Gastrocnemius medialis (tissue), 4 donors: ENCODE data around the gene MGAT4C. TPM values are rescaled to one million over a fixed set of nuclear protein-coding genes. Genes with fewer than 3 reads are reported as not detected.
"Not testable (repeated sequence)": the region's sequence is repeated elsewhere in the genome, so short reads cannot be mapped to it uniquely, and the experiment has no call there.

Experiments
- ATAC-seq, 2 donors: fragments of 150-250 bp; one replicate each; pipeline ENCODE4 v1.9.1; 2016
- DNase-seq, 2 donors: peaks; one replicate each; pipeline ENCODE4 v3.0.0-alpha.2; 2019
- H3K27ac ChIP-seq, 4 donors: fragments of 200-600 bp; sonication (generic); 1 replicate in 1 of 4; 2 replicates in 3 of 4; pipeline ENCODE4 v1.5.1; 2016 to 2018; ENCODE audit warnings: mild to moderate bottlenecking in 2 of 4, moderate library complexity in 1 of 4
- H3K27me3 ChIP-seq, 3 donors: fragments of 200-600 bp; sonication (generic) in 2 of 3; 1 replicate in 1 of 3; 2 replicates in 2 of 3; pipeline versions ENCODE4 v1.5.1 to v1.6.0; 2016 to 2019; ENCODE audit warnings: mild to moderate bottlenecking in 1 of 3, moderate library complexity in 1 of 3
- H3K36me3 ChIP-seq, 2 donors: fragments of 200-600 bp; sonication (generic) in 1 of 2; one replicate each; pipeline ENCODE4 v1.5.1; 2017 to 2018
- H3K4me1 ChIP-seq, 2 donors: fragments of 200-600 bp; sonication (generic) in 1 of 2; one replicate each; pipeline ENCODE4 v1.5.1; 2016 to 2017; ENCODE audit warnings: mild to moderate bottlenecking in 2 of 2
- H3K4me3 ChIP-seq, 4 donors: fragments of 200-600 bp; sonication (generic) in 3 of 4; 1 replicate in 1 of 4; 2 replicates in 3 of 4; pipeline ENCODE4 v1.5.1; 2016 to 2019; ENCODE audit warnings: mild to moderate bottlenecking in 2 of 4
- H3K9me3 ChIP-seq, 3 donors: fragments of 200-600 bp; sonication (generic) in 2 of 3; 1 replicate in 1 of 3; 2 replicates in 2 of 3; pipeline ENCODE4 v1.5.1; 2016 to 2019
- CTCF ChIP-seq, 5 experiments: fragments of 450-650 bp in 3 of 5; fragments of 200-600 bp in 2 of 5; sonication (generic) in 2 of 5; IDR thresholded peaks in 4 of 5; conservative IDR thresholded peaks in 1 of 5; 1 replicate in 4 of 5; 2 replicates in 1 of 5; pipeline ENCODE4 v1.5.1; 2016 to 2019; ENCODE audit warnings: antibody characterized with exemption in 5 of 5, mild to moderate bottlenecking in 3 of 5, moderate library complexity in 3 of 5
- POLR2A ChIP-seq, 2 donors: fragments of 450-650 bp; IDR thresholded peaks; one replicate each; pipeline ENCODE4 v1.6.1; 2017; ENCODE audit warnings: antibody characterized with exemption in 2 of 2, mild to moderate bottlenecking in 2 of 2, moderate library complexity in 2 of 2
- in situ Hi-C, 4 donors: fragments of 200-750 bp; cut with MboI; loops; one replicate each; pipeline versions ENCODE4 v1.15.0 to v1.8.0; 2017; ENCODE audit warnings: low sequenced_read_pairs in 4 of 4
- intact Hi-C: fragments of 100-400 bp; cut with DNase I; formaldehyde crosslinking; loops from one replicate; pipeline ENCODE4 v1.15.1; 2023; ENCODE audit warnings: low total_unique reads
- total RNA-seq, 4 donors: library from RNA; depleted of rRNA; stranded (reverse); fragments of >200 nt; gene quantifications; one replicate each; pipeline versions ENCODE4 v1.1.0 to v1.2.3, GENCODE V29; 2016

The MGAT4C gene
- total RNA-seq, 4 donors from 2014 or later: not detected

GRCh38 chr12:86097161-86097560, 159.0 kb downstream of the MGAT4C start:
- Histone ChIP-seq H3K27me3 (no peaks in the 10 kb centered on the region), H3K4me3 (no peak overlapping the region), H3K36me3 (no peaks in the 10 kb centered on the region), H3K9me3 (no peaks in the 10 kb centered on the region), H3K4me1 (no peaks in the 10 kb centered on the region), H3K27ac (no peak overlapping the region)
- intact Hi-C loops (no loop called here), in situ Hi-C loops (no loop called here)
- ATAC-seq (no peak), DNase-seq (no peak)
- TF ChIP-seq CTCF (IDR thresholded peaks at IDR 0.05 in 4 of 5, conservative IDR thresholded peaks at IDR 0.05 in 1 of 5) (no peak), POLR2A (IDR thresholded peaks at IDR 0.05) (no peak)

- no peak for ATAC-seq
- Histone ChIP-seq H3K27me3 (no peaks in the 10 kb centered on the region), H3K36me3 (no peaks in the 10 kb centered on the region), H3K9me3 (no peaks in the 10 kb centered on the region), H3K4me3 (no peak overlapping the region), H3K27ac (no peak overlapping the region), H3K4me1 (no peaks in the 10 kb centered on the region)
- in situ Hi-C loops: no loop called here
- no peak for TF ChIP-seq POLR2A (IDR thresholded peaks at IDR 0.05)
- TF ChIP-seq CTCF (IDR thresholded peaks at IDR 0.05 in 4 of 5, conservative IDR thresholded peaks at IDR 0.05 in 1 of 5): no peak
- intact Hi-C loops: no loop called here
- no peak for DNase-seq
These were observed 164.5 kb downstream of the MGAT4C start for GRCh38 chr12:86091681-86092080.

- in situ Hi-C loops: no loop called here
- intact Hi-C loops: no loop called here
These were observed 174.3 kb downstream of the MGAT4C start for GRCh38 chr12:86081843-86082242.

GRCh38 chr12:86059052-86059451, 197.1 kb downstream of the MGAT4C start:
- H3K4me1 ChIP-seq, H3K27ac ChIP-seq, intact Hi-C loops, H3K4me3 ChIP-seq, H3K9me3 ChIP-seq, in situ Hi-C loops, H3K36me3 ChIP-seq, H3K27me3 ChIP-seq, DNase-seq, ATAC-seq: not testable (repeated sequence)

More at GRCh38 chr12:86081843-86082242, 174.3 kb downstream of the MGAT4C start:
- no peaks in the 10 kb centered on the region for H3K4me1 ChIP-seq
- H3K4me3 ChIP-seq: no peak overlapping the region
- no peaks in the 10 kb centered on the region for H3K36me3 ChIP-seq
- no peak overlapping the region for H3K27ac ChIP-seq
- TF ChIP-seq POLR2A (IDR thresholded peaks at IDR 0.05) (no peak), CTCF (IDR thresholded peaks at IDR 0.05 in 4 of 5, conservative IDR thresholded peaks at IDR 0.05 in 1 of 5) (no peak)
- ATAC-seq: no peak
- no peaks in the 10 kb centered on the region for H3K9me3 ChIP-seq
- DNase-seq: no peak
- H3K27me3 ChIP-seq: no peaks in the 10 kb centered on the region

GRCh38 chr12:86057092-86057845, 198.9 kb downstream of the MGAT4C start:
- in situ Hi-C loops (no loop called here), intact Hi-C loops (no loop called here)
- H3K27ac ChIP-seq: no peak overlapping the region
- ATAC-seq: no peak
- H3K9me3 ChIP-seq: no peaks in the 10 kb centered on the region
- no peak overlapping the region for H3K4me3 ChIP-seq
- no peaks in the 10 kb centered on the region for H3K36me3 ChIP-seq
- no peaks in the 10 kb centered on the region for H3K4me1 ChIP-seq
- no peaks in the 10 kb centered on the region for H3K27me3 ChIP-seq
- no peak for TF ChIP-seq POLR2A (IDR thresholded peaks at IDR 0.05)
- TF ChIP-seq CTCF (IDR thresholded peaks at IDR 0.05 in 4 of 5, conservative IDR thresholded peaks at IDR 0.05 in 1 of 5): no peak
- no peak for DNase-seq
